Aorta (tissue), 5 donors: ENCODE results near the gene SDCCAG8. TPM values are rescaled to one million over a fixed set of nuclear protein-coding genes. Genes with fewer than 3 reads are reported as not detected.

ENCODE experiments used
- ATAC-seq: fragments of 200-7000 bp; cut with Tn5 transposase; one replicate; pipeline ENCODE4 v1.9.1; 2022; ENCODE audit warnings: moderate library complexity; ENCODE audit not compliant: low FRiP score
- DNase-seq, 2 donors: peaks; one replicate each; pipeline ENCODE4 v3.0.0-alpha.2; 2020
- H3K27ac ChIP-seq, 2 donors: one replicate each; pipeline ENCODE4 v1.5.1; 2013; ENCODE audit warnings: low read length in 2 of 2, mild to moderate bottlenecking in 2 of 2, moderate library complexity in 2 of 2, control low read depth in 1 of 2, inconsistent platforms in 1 of 2, low read depth in 1 of 2
- H3K27me3 ChIP-seq, 2 donors: one replicate each; pipeline ENCODE4 v1.6.1; 2013; ENCODE audit warnings: control low read depth in 1 of 2, low read length in 1 of 2, mild to moderate bottlenecking in 1 of 2, moderate library complexity in 1 of 2; ENCODE audit not compliant: insufficient read depth in 2 of 2, control insufficient read depth in 1 of 2
- H3K36me3 ChIP-seq, 2 donors: one replicate each; pipeline ENCODE4 v1.6.1; 2013; ENCODE audit warnings: control low read depth in 1 of 2, low read length in 1 of 2, mild to moderate bottlenecking in 1 of 2; ENCODE audit not compliant: insufficient read depth in 2 of 2, control insufficient read depth in 1 of 2
- H3K4me1 ChIP-seq, 2 donors: one replicate each; pipeline ENCODE4 v1.6.1; 2013; ENCODE audit warnings: low read length in 2 of 2, control low read depth in 1 of 2, mild to moderate bottlenecking in 1 of 2, moderate library complexity in 1 of 2; ENCODE audit not compliant: insufficient read depth in 2 of 2, control insufficient read depth in 1 of 2
- H3K4me3 ChIP-seq, 2 donors: one replicate each; pipeline ENCODE4 v1.5.1; 2013; ENCODE audit warnings: low read length in 2 of 2, control low read depth in 1 of 2, mild to moderate bottlenecking in 1 of 2
- H3K9me3 ChIP-seq: one replicate; pipeline ENCODE4 v1.6.1; 2013; ENCODE audit warnings: mild to moderate bottlenecking, low read length; ENCODE audit not compliant: control insufficient read depth
- WGBS, 2 donors: extraction: QIAGEN DNeasy Blood & Tissue Kit; methylation state at CpG; one replicate each; pipeline ENCODE4 v1.1.7; 2013; 5-methylcytosine and 5-hydroxymethylcytosine counted together
- intact Hi-C, 2 donors: fragments of 100-400 bp; cut with DNase I; formaldehyde crosslinking; loops; one replicate each; pipeline versions ENCODE4 v1.14.2 to v1.15.0; 2022
- polyA plus RNA-seq, 2 donors: library from polyadenylated mRNA; stranded (reverse); fragments of 200-250 nt; gene quantifications; one replicate each; pipeline ENCODE4 v1.2.3, GENCODE V29; 2013
- total RNA-seq, 2 donors: library from RNA; stranded (reverse); fragmentation: NEBNext Ultra II Directional; extraction: Animal tissue kit (Norgen Biotek cat#: 25700); gene quantifications; one replicate each; pipeline ENCODE4 v1.2.1, GENCODE V29; 2021
- donor health status: healthy with polysubstance abuse.
- donor health status: Bipolar disorder and iron deficiency.
- donor health status: DM: no; HTN: no; CAD: no.
- donor health status: DM: no; HTN: no; CAD: no.
- donor health status: DM: yes; HTN: yes; CAD: no.

SDCCAG8 gene
- total and polyA plus RNA-seq, 4 donors = 23.2 to 93.4 (median 32.1) TPM

DNA sequence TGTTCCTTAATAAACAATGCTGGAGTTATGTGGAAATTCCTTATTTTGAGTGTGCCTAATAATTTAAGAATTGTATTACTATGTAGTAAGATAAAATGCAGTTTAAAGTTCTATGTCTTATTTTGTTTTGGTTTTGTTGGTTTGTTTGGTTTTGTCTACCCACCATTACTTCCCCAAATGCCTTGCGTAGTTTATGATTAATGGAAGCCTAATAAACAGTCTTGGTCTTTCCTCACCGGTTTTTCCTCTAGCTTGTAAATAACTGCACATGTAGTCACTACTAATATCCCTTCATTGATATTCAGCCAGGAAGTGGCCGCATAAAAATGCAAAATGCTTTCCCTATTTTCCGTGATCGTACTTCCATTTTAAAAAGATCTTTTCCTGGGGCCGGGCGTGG lies 2.9 kb downstream of the SDCCAG8 start:
- no peaks in the 10 kb centered on the region for H3K9me3 ChIP-seq
- no peaks in the 10 kb centered on the region for H3K36me3 ChIP-seq
- 96 to 97% methylated on average over 7 of the region's 7 CpGs for WGBS, 2 donors
- H3K4me1 ChIP-seq = peaks cover 0 to 2% of the 10 kb centered on the region in 2 donors
- no peak for ATAC-seq
- no peak overlapping the region for H3K27ac ChIP-seq
- H3K4me3 ChIP-seq = no peak overlapping the region
- intact Hi-C loops = no loop called here
- no peak for DNase-seq
- no peaks in the 10 kb centered on the region for H3K27me3 ChIP-seq

GRCh38 chr1:243260221-243260880 lies 4.5 kb downstream of the SDCCAG8 start:
- Histone ChIP-seq H3K27me3 (no peaks in the 10 kb centered on the region), H3K27ac (no peak overlapping the region), H3K9me3 (no peaks in the 10 kb centered on the region), H3K36me3 (no peaks in the 10 kb centered on the region), H3K4me1 (peaks cover 0 to 2% of the 10 kb centered on the region in 2 donors), H3K4me3 (no peak overlapping the region)
- 57 to 60% methylated on average over 4 of the region's 4 CpGs for WGBS, 2 donors
- intact Hi-C loops = no loop called here
- ATAC-seq = no peak
- DNase-seq = no peak

- peaks cover 0 to 2% of the 10 kb centered on the region in 2 donors for H3K4me1 ChIP-seq
- H3K27ac ChIP-seq = no peak overlapping the region
- ATAC-seq (no peak), DNase-seq (no peak)
- H3K4me3 ChIP-seq = no peak overlapping the region
- H3K36me3 ChIP-seq = no peaks in the 10 kb centered on the region
- H3K9me3 ChIP-seq = no peaks in the 10 kb centered on the region
- intact Hi-C loops = no loop called here
- 15 to 16% methylated on average over 1 of the region's 1 CpG for WGBS, 2 donors
- no peaks in the 10 kb centered on the region for H3K27me3 ChIP-seq
These were observed 5.5 kb downstream of the SDCCAG8 start for GRCh38 chr1:243261390-243261789.

DNA sequence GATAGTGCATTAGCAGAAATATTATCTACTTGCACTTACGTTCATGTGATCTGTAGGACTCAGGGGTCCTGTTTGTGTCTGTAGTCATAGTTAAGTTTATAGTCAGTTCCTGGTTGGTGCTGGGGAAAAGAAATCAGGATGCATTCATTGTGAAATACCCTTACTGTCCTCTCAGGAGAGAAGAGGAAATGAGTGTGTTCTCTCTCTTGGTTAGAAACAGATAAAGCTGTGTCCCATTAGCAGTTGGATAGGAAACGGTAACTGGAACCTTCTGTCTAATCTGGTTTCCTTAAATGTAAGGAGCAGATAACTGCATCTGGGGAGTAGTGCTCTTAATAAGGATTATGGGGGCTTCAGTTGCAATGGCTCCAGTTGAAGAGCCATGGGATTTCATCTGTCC lies 8.9 kb downstream of the SDCCAG8 start:
- Histone ChIP-seq H3K4me1 (peaks cover 2 to 9% of the 10 kb centered on the region in 2 donors), H3K4me3 (no peak overlapping the region), H3K27me3 (no peaks in the 10 kb centered on the region), H3K9me3 (no peaks in the 10 kb centered on the region), H3K27ac (no peak overlapping the region), H3K36me3 (no peaks in the 10 kb centered on the region)
- no peak for DNase-seq
- intact Hi-C loops = no loop called here
- peak; percentile 51 for ATAC-seq
- 78 to 82% methylated on average over 2 of the region's 2 CpGs for WGBS, 2 donors

- no peak for DNase-seq
- Histone ChIP-seq H3K36me3 (no peaks in the 10 kb centered on the region), H3K4me1 (peaks cover 2 to 10% of the 10 kb centered on the region in 2 donors), H3K27me3 (no peaks in the 10 kb centered on the region), H3K27ac (no peak overlapping the region), H3K9me3 (no peaks in the 10 kb centered on the region), H3K4me3 (no peak overlapping the region)
- intact Hi-C loops = no loop called here
- WGBS, 2 donors = 80 to 81% methylated on average over 4 of the region's 4 CpGs
- no peak for ATAC-seq
These were observed 10.4 kb downstream of the SDCCAG8 start for GRCh38 chr1:243266231-243266630.

DNA sequence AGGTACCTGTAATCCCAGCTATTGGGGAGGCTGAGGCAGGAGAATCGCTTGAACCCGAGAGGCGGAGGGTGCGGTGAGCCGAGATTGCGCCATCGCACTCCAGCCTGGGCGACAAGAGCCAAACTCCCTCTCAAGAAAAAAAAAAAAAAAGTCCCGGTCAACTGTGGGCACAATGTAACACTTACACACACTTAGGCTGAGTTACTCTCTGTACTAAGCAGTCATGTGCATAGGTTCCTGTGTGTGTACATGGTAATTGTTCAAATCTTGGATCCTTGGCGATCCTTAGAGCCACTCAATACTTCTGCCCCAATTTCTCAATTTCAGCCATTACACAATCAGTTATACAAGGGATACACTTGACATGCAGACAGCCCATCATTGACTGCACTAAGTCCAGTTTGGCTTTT lies 11.6 kb downstream of the SDCCAG8 start:
- H3K9me3 ChIP-seq = no peaks in the 10 kb centered on the region
- DNase-seq (no peak), ATAC-seq (no peak)
- no peaks in the 10 kb centered on the region for H3K27me3 ChIP-seq
- 90 to 93% methylated on average over 10 of the region's 10 CpGs for WGBS, 2 donors
- H3K36me3 ChIP-seq = peaks cover 0 to 1% of the 10 kb centered on the region in 2 donors
- H3K27ac ChIP-seq = no peak overlapping the region
- H3K4me1 ChIP-seq = peaks cover 2 to 10% of the 10 kb centered on the region in 2 donors
- intact Hi-C loops = no loop called here
- no peak overlapping the region for H3K4me3 ChIP-seq

DNA sequence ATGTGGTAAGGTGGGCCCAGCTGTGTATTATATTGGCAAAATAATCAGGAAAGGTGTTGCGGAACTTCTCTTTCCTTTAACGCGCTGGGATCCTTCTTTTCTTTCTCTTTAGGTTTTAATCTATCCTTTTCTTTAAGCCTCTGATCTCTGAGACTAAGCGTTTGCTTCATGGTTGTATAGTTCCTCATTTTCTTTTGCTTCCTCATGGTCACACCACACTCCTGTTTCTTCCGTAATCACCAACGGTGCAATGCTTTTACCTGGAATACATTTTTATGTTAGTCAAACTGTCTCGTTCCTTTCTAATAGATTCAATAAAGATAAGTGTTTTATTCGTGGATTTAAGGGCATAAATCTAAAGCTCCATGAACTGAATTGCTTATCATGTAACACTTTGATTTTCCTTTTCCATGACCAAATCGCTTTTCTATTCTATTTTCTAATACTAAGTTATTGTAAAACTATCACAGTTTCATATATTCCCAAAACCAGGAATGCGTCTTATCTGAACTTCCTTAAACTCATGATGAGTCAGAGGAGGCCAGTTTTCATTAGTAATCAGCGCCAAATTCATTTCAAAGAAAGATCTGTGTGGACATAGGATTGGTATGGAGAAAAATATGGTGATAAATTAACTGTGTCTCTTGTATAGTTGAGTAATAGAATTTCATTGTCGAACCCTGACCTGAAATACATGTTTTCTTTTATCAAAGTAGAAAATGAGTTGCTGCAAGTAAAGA lies 12.2 kb downstream of the SDCCAG8 start:
- 36 to 41% methylated on average over 12 of the region's 12 CpGs for WGBS, 2 donors

GRCh38 chr1:243268751-243269460 lies 13.1 kb downstream of the SDCCAG8 start:
- Histone ChIP-seq H3K4me3 (no peak overlapping the region), H3K36me3 (peaks cover 0 to 1% of the 10 kb centered on the region in 2 donors), H3K9me3 (no peaks in the 10 kb centered on the region), H3K27ac (no peak overlapping the region), H3K4me1 (peaks cover 2 to 14% of the 10 kb centered on the region in 2 donors), H3K27me3 (no peaks in the 10 kb centered on the region)
- 21 to 27% methylated on average over 13 of the region's 13 CpGs for WGBS, 2 donors
- ATAC-seq (no peak), DNase-seq (no peak)
- intact Hi-C loops = no loop called here

More for the DNA sequence above, 12.2 kb downstream of the SDCCAG8 start:
- no peak overlapping the region for H3K4me3 ChIP-seq
- peaks cover 0 to 1% of the 10 kb centered on the region in 2 donors for H3K36me3 ChIP-seq
- no peaks in the 10 kb centered on the region for H3K27me3 ChIP-seq
- H3K27ac ChIP-seq = no peak overlapping the region
- ATAC-seq (no peak), DNase-seq (no peak)
- peaks cover 2 to 11% of the 10 kb centered on the region in 2 donors for H3K4me1 ChIP-seq
- no peaks in the 10 kb centered on the region for H3K9me3 ChIP-seq
- intact Hi-C loops = no loop called here
